SH-SY5Y (cell line): ENCODE results near the gene BOD1L1.

Experiments
- GATA2 ChIP-seq: IDR thresholded peaks from 2 replicates; pipeline ENCODE4 v1.6.1; 2011; ENCODE audit warnings: mild to moderate bottlenecking, low read depth, low read length
- GATA3 ChIP-seq: IDR thresholded peaks from 2 replicates; pipeline ENCODE4 v1.6.1; 2011; ENCODE audit warnings: low read depth, mild to moderate bottlenecking, low read length, moderate library complexity

DNA sequence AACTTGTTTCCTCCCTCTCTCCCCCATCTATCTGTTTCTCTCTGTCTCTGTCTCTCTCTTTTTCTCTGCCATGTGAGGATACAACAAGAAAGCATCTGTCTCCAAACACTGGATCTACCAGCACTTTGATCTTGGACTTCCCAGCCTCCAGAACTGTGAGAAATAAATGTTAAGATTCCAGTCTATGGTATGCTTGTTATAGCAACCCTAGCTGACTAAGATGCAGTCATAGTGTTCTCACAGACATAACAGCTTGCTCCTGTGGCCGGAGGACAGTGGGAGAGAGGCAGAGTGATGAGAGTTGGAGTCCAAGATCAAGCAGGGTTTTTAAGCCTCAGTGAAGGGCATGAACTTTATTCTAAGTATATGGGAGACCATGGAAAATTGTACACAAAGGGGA, 74.4 kb downstream of the BOD1L1 start:
- no peak for TF ChIP-seq GATA2
- no peak for TF ChIP-seq GATA3
